ENCODE results near the gene ACTA1.
"Not testable (repeated sequence)": the region's sequence is repeated elsewhere in the genome, so short reads cannot be mapped to it uniquely, and the experiment has no call there.

The ACTA1 gene

GRCh38 chr1:229408458-229409037, 25.3 kb downstream of the ACTA1 start:
- H3K4me1 ChIP-seq (ENCODE audit: control insufficient read depth, insufficient read depth, low read length) = peaks cover 47% of the 10 kb centered on the region
- no peak overlapping the region for H3K9ac ChIP-seq (ENCODE audit: low read length)
- H3K36me3 ChIP-seq (ENCODE audit: control insufficient read depth, insufficient read depth, low read length) = no peaks in the 10 kb centered on the region
- no peak overlapping the region for H3K27ac ChIP-seq (ENCODE audit: low read depth, low read length)
- H3K27me3 ChIP-seq (ENCODE audit: control insufficient read depth, insufficient read depth, low read length) = peaks cover 48% of the 10 kb centered on the region
- H3K4me3 ChIP-seq (ENCODE audit: low read depth, low read length) = no peak overlapping the region
- H3K9me3 ChIP-seq (ENCODE audit: control insufficient read depth, insufficient read depth, low read depth, low read length) = no peaks in the 10 kb centered on the region

GRCh38 chr1:229407206-229408026, 26.5 kb downstream of the ACTA1 start:
- H3K9me3 ChIP-seq (ENCODE audit: control insufficient read depth, insufficient read depth, low read depth, low read length) = no peaks in the 10 kb centered on the region
- peaks cover 47% of the 10 kb centered on the region for H3K4me1 ChIP-seq (ENCODE audit: control insufficient read depth, insufficient read depth, low read length)
- peak overlapping the region; percentile 76 for H3K4me3 ChIP-seq (ENCODE audit: low read depth, low read length)
- peak overlapping the region; percentile 52 for H3K9ac ChIP-seq (ENCODE audit: low read length)
- H3K27ac ChIP-seq (ENCODE audit: low read depth, low read length) = no peak overlapping the region
- no peaks in the 10 kb centered on the region for H3K36me3 ChIP-seq (ENCODE audit: control insufficient read depth, insufficient read depth, low read length)
- peaks cover 48% of the 10 kb centered on the region for H3K27me3 ChIP-seq (ENCODE audit: control insufficient read depth, insufficient read depth, low read length)

GRCh38 chr1:229406798-229407197, 27.1 kb downstream of the ACTA1 start:
- no peaks in the 10 kb centered on the region for H3K36me3 ChIP-seq (ENCODE audit: control insufficient read depth, insufficient read depth, low read length)
- peaks cover 43% of the 10 kb centered on the region for H3K4me1 ChIP-seq (ENCODE audit: control insufficient read depth, insufficient read depth, low read length)
- no peak overlapping the region for H3K27ac ChIP-seq (ENCODE audit: low read depth, low read length)
- H3K27me3 ChIP-seq (ENCODE audit: control insufficient read depth, insufficient read depth, low read length) = peaks cover 48% of the 10 kb centered on the region
- peak overlapping the region; percentile 76 for H3K4me3 ChIP-seq (ENCODE audit: low read depth, low read length)
- H3K9me3 ChIP-seq (ENCODE audit: control insufficient read depth, insufficient read depth, low read depth, low read length) = no peaks in the 10 kb centered on the region
- H3K9ac ChIP-seq (ENCODE audit: low read length) = peak overlapping the region; percentile 52

GRCh38 chr1:229403573-229403972, 30.3 kb downstream of the ACTA1 start:
- peaks cover 13% of the 10 kb centered on the region; the same call in 1 of the 2 replicates for H3K4me1 ChIP-seq (ENCODE audit: control insufficient read depth, insufficient read depth, low read length)
- no peak overlapping the region for H3K4me3 ChIP-seq (ENCODE audit: low read depth, low read length)
- H3K9ac ChIP-seq (ENCODE audit: low read length) = no peak overlapping the region
- no peak overlapping the region for H3K27ac ChIP-seq (ENCODE audit: low read depth, low read length)
- no peaks in the 10 kb centered on the region for H3K36me3 ChIP-seq (ENCODE audit: control insufficient read depth, insufficient read depth, low read length)
- H3K27me3 ChIP-seq (ENCODE audit: control insufficient read depth, insufficient read depth, low read length) = peaks cover 40% of the 10 kb centered on the region
- H3K9me3 ChIP-seq (ENCODE audit: control insufficient read depth, insufficient read depth, low read depth, low read length) = no peaks in the 10 kb centered on the region

- H3K4me3 ChIP-seq (ENCODE audit: low read depth, low read length) = no peak overlapping the region
- H3K27me3 ChIP-seq (ENCODE audit: control insufficient read depth, insufficient read depth, low read length) = peaks cover 36% of the 10 kb centered on the region
Observed at GRCh38 chr1:229402993-229403392, 30.9 kb downstream of the ACTA1 start.

GRCh38 chr1:229402329-229402728, 31.6 kb downstream of the ACTA1 start:
- not testable (repeated sequence) for H3K9me3 ChIP-seq (ENCODE audit: control insufficient read depth, insufficient read depth, low read depth, low read length); H3K4me3 ChIP-seq (ENCODE audit: low read depth, low read length); H3K9ac ChIP-seq (ENCODE audit: low read length); H3K27ac ChIP-seq (ENCODE audit: low read depth, low read length); H3K36me3 ChIP-seq (ENCODE audit: control insufficient read depth, insufficient read depth, low read length); H3K4me1 ChIP-seq (ENCODE audit: control insufficient read depth, insufficient read depth, low read length)
- H3K27me3 ChIP-seq (ENCODE audit: control insufficient read depth, insufficient read depth, low read length) = peaks cover 31% of the 10 kb centered on the region

More at GRCh38 chr1:229402993-229403392, 30.9 kb downstream of the ACTA1 start:
- Histone ChIP-seq H3K9me3 (ENCODE audit: control insufficient read depth, insufficient read depth, low read depth, low read length) (no peaks in the 10 kb centered on the region), H3K4me1 (ENCODE audit: control insufficient read depth, insufficient read depth, low read length) (peaks cover 7% of the 10 kb centered on the region; the same call in 1 of the 2 replicates), H3K27ac (ENCODE audit: low read depth, low read length) (no peak overlapping the region), H3K36me3 (ENCODE audit: control insufficient read depth, insufficient read depth, low read length) (no peaks in the 10 kb centered on the region), H3K9ac (ENCODE audit: low read length) (no peak overlapping the region)

- Histone ChIP-seq H3K4me1 (ENCODE audit: control insufficient read depth, insufficient read depth, low read length) (peaks cover 10% of the 10 kb centered on the region), H3K27ac (ENCODE audit: low read depth, low read length) (no peak overlapping the region), H3K9ac (ENCODE audit: low read length) (no peak overlapping the region), H3K4me3 (ENCODE audit: low read depth, low read length) (no peak overlapping the region), H3K27me3 (ENCODE audit: control insufficient read depth, insufficient read depth, low read length) (peaks cover 23% of the 10 kb centered on the region), H3K9me3 (ENCODE audit: control insufficient read depth, insufficient read depth, low read depth, low read length) (peaks cover 4% of the 10 kb centered on the region; the same call in 1 of the 2 replicates), H3K36me3 (ENCODE audit: control insufficient read depth, insufficient read depth, low read length) (no peaks in the 10 kb centered on the region)
Observed at GRCh38 chr1:229397762-229398161, 36.1 kb downstream of the ACTA1 start.

GRCh38 chr1:229396585-229397206, 37.2 kb downstream of the ACTA1 start:
- Histone ChIP-seq H3K27me3 (ENCODE audit: control insufficient read depth, insufficient read depth, low read length) (peaks cover 18% of the 10 kb centered on the region), H3K9ac (ENCODE audit: low read length) (no peak overlapping the region)

GRCh38 chr1:229394517-229394916, 39.4 kb downstream of the ACTA1 start:
- not testable (repeated sequence) for H3K36me3 ChIP-seq (ENCODE audit: control insufficient read depth, insufficient read depth, low read length); H3K27ac ChIP-seq (ENCODE audit: low read depth, low read length); H3K9ac ChIP-seq (ENCODE audit: low read length); H3K4me3 ChIP-seq (ENCODE audit: low read depth, low read length); H3K4me1 ChIP-seq (ENCODE audit: control insufficient read depth, insufficient read depth, low read length); H3K9me3 ChIP-seq (ENCODE audit: control insufficient read depth, insufficient read depth, low read depth, low read length)
- peaks cover 14% of the 10 kb centered on the region for H3K27me3 ChIP-seq (ENCODE audit: control insufficient read depth, insufficient read depth, low read length)

More at GRCh38 chr1:229396585-229397206, 37.2 kb downstream of the ACTA1 start:
- no peak overlapping the region for H3K4me3 ChIP-seq (ENCODE audit: low read depth, low read length)
- H3K36me3 ChIP-seq (ENCODE audit: control insufficient read depth, insufficient read depth, low read length) = no peaks in the 10 kb centered on the region
- H3K27ac ChIP-seq (ENCODE audit: low read depth, low read length) = no peak overlapping the region
- peaks cover 4% of the 10 kb centered on the region; the same call in 1 of the 2 replicates for H3K9me3 ChIP-seq (ENCODE audit: control insufficient read depth, insufficient read depth, low read depth, low read length)
- peaks cover 10% of the 10 kb centered on the region for H3K4me1 ChIP-seq (ENCODE audit: control insufficient read depth, insufficient read depth, low read length)

- H3K27me3 ChIP-seq (ENCODE audit: control insufficient read depth, insufficient read depth, low read length) = peaks cover 5% of the 10 kb centered on the region; the same call in 1 of the 2 replicates
- no peak overlapping the region for H3K9ac ChIP-seq (ENCODE audit: low read length)
- H3K9me3 ChIP-seq (ENCODE audit: control insufficient read depth, insufficient read depth, low read depth, low read length) = peaks cover 4% of the 10 kb centered on the region; the same call in 1 of the 2 replicates
Observed at GRCh38 chr1:229392936-229393335, 41.0 kb downstream of the ACTA1 start.

GRCh38 chr1:229390130-229390529, 43.8 kb downstream of the ACTA1 start:
- Histone ChIP-seq H3K36me3 (ENCODE audit: control insufficient read depth, insufficient read depth, low read length) (no peaks in the 10 kb centered on the region), H3K4me3 (ENCODE audit: low read depth, low read length) (no peak overlapping the region), H3K27me3 (ENCODE audit: control insufficient read depth, insufficient read depth, low read length) (no peaks in the 10 kb centered on the region), H3K27ac (ENCODE audit: low read depth, low read length) (no peak overlapping the region), H3K9ac (ENCODE audit: low read length) (no peak overlapping the region), H3K4me1 (ENCODE audit: control insufficient read depth, insufficient read depth, low read length) (no peaks in the 10 kb centered on the region; the same call in 1 of the 2 replicates), H3K9me3 (ENCODE audit: control insufficient read depth, insufficient read depth, low read depth, low read length) (no peaks in the 10 kb centered on the region; the same call in 1 of the 2 replicates)

More at GRCh38 chr1:229392936-229393335, 41.0 kb downstream of the ACTA1 start:
- no peaks in the 10 kb centered on the region for H3K36me3 ChIP-seq (ENCODE audit: control insufficient read depth, insufficient read depth, low read length)
- H3K4me3 ChIP-seq (ENCODE audit: low read depth, low read length) = no peak overlapping the region
- no peak overlapping the region for H3K27ac ChIP-seq (ENCODE audit: low read depth, low read length)
- peaks cover 10% of the 10 kb centered on the region for H3K4me1 ChIP-seq (ENCODE audit: control insufficient read depth, insufficient read depth, low read length)
